ENCODE measurements around the gene ZSCAN18.
A peak's percentile ranks its signal among the peaks of the same experiment; 100 is the strongest.

Gene ZSCAN18

GRCh38 chr19:58086825-58087710, 11.0 kb downstream of the ZSCAN18 start:
- DNase-seq (ENCODE audit: low spot score), result no peak

GRCh38 chr19:58085348-58085875, 12.6 kb downstream of the ZSCAN18 start:
- no peak for DNase-seq (ENCODE audit: low spot score)

GRCh38 chr19:58084596-58085347, 13.3 kb downstream of the ZSCAN18 start:
- no peak for DNase-seq (ENCODE audit: low spot score)

DNA sequence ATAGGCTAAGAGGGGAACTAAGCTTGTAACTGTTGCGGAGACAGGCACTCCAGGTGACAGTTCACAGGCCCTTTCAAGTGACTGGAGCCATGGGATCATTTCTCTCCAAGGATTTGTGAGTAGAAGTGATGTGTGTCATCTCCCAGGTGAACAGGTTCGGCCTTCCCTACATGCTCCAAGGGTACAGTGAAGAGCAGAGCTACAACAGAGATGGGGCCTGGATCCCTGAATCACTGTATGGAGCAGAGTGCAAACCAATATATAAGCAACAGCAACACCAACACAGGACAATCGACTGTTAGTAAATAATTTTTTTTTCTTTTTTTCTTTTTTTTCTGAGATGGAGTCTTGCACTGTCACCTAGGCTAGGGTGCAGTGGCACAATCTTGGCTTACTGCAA, 15.0 kb downstream of the ZSCAN18 start:
- DNase-seq (ENCODE audit: low spot score), result no peak

GRCh38 chr19:58079792-58080191, 18.2 kb downstream of the ZSCAN18 start:
- DNase-seq (ENCODE audit: low spot score), result no peak

GRCh38 chr19:58067240-58067912, 30.7 kb downstream of the ZSCAN18 start:
- no peak for DNase-seq (ENCODE audit: low spot score)

- no peak for DNase-seq (ENCODE audit: low spot score)
These were observed 34.3 kb downstream of the ZSCAN18 start for GRCh38 chr19:58063712-58064111.

DNA sequence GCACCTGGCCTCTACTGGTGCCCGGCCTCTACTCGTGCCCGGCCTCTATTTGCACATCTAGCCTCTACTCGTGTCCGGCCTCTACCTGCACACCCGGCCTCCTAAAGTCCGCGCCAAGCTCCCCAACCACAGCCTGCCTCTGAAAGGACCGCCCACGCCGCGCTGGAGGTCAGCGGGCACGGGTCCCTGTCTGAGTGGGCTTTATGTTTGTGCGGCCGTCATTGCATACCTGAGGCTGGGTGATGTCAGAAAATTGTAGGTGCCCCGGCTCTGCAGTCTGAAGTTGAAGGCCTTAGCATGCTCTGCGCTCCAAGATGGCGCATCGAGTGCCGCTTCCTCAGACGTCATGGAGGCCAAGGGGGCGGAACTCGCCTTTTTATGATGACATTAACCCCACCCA, 37.8 kb downstream of the ZSCAN18 start:
- DNase-seq (ENCODE audit: low spot score), result no peak

DNA sequence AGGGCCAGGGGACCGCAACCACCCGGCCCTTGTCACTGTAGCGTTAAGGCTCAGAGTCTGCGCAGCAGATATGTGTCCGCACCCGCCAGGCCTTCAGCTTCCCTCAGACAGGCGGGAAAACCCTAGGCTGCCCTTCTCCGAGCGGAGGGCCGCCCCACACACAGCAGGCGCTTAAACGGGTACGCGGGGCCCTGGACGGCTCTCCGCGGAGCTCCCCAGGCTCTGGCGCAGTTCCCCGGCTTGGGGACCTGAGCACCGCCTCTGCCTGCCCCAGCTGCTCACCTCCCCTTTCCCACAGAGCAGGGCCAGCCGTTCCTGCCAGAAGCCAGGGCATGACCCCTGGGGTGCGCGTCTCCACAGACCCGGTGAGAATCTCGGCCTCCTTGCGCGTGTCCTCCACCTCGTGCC, 38.4 kb downstream of the ZSCAN18 start:
- DNase-seq (ENCODE audit: low spot score), result no peak

GRCh38 chr19:58059003-58059670, 38.9 kb downstream of the ZSCAN18 start, which contains the start of gene ZNF135:
TSS of gene ZNF135 (plus strand) at chr19:58059282. CDS start at chr19:58060003, 721 bp downstream.
- DNase-seq (ENCODE audit: low spot score), result peak; percentile 91

DNA sequence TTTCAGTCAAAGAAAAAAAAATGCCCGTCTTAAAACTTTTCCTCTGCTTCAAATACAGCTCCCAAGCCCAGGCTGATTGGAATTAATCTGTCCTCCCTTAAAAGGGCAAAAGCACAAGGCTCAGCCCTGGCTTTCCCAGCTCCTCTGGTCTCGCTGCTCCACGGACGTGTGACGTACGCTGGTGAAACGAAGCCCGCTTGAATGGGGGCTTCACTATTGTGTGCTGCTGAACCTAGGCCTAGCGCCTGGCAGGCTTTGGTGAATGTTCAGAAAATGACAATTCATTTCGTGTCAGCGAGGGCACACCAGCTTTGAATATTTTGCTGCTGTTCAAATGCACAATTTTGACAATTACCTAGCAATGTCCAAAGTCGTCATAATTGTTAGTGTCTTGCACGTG, 39.6 kb downstream of the ZSCAN18 start:
- DNase-seq (ENCODE audit: low spot score), result no peak

DNA sequence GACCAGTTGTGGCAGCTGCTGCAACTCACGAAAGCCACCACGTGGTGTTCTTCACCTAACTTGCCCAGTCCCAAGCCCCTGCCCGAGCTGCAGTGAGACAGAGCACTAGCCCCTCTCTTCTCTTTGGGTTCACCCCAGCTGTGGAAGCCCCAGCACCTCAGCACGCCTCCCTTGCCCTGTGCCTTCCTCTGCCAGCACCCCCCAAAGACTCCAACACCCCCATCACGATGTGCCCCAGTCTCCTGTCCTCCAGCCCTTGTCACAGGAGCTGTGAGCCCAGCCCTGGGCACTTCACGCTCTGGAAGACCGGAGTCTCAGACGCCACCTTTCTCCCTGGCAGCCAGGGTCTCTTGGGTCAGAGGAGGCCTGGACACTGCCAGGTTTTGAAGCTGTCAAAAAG, 41.2 kb downstream of the ZSCAN18 start:
- DNase-seq (ENCODE audit: low spot score), result no peak

GRCh38 chr19:58056261-58056660, 41.8 kb downstream of the ZSCAN18 start:
- no peak for DNase-seq (ENCODE audit: low spot score)

- no peak for DNase-seq (ENCODE audit: low spot score)
These were observed 42.8 kb downstream of the ZSCAN18 start for GRCh38 chr19:58054901-58055874.

- DNase-seq (ENCODE audit: low spot score), result no peak
These were observed 44.4 kb downstream of the ZSCAN18 start for GRCh38 chr19:58053480-58054156.

GRCh38 chr19:58052256-58052655, 45.8 kb downstream of the ZSCAN18 start:
- no peak for DNase-seq (ENCODE audit: low spot score)

- DNase-seq (ENCODE audit: low spot score), result no peak
These were observed 50.4 kb downstream of the ZSCAN18 start for GRCh38 chr19:58047672-58048071.

DNA sequence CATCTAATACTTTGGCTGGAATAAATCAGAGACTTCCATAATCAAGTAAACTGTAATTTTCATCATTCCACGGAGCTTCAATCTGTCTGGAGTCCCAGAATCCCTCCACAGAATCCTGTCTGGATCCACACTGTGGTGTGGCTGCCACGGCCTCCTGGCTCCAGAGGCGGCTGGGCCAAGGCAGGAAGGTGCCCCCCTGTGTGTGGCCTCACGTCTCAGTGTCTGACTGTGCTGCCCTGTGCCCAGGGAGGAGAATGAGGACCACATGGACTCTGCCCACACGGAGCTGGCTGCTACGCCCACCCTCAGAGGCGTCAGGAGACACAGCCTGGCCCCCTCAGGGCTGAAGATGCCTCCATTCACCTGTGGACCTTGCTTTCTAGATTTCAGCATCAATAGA, 51.2 kb downstream of the ZSCAN18 start:
- no peak for DNase-seq (ENCODE audit: low spot score)

- DNase-seq (ENCODE audit: low spot score), result no peak
These were observed 52.5 kb downstream of the ZSCAN18 start for GRCh38 chr19:58045411-58046050.

Data from ecto neural progenitor cell (in vitro differentiated cells).